IPS-NIHi7 (cell line): ENCODE measurements around the gene HSPA6.
"Not testable (repeated sequence)": the region's sequence is repeated elsewhere in the genome, so short reads cannot be mapped to it uniquely, and the experiment has no call there.

ENCODE experiments used
- DNase-seq: peaks from one replicate; pipeline ENCODE4 v3.0.0; 2012; ENCODE audit warnings: mixed read lengths; ENCODE audit errors: extremely low spot score

Gene HSPA6

DNA sequence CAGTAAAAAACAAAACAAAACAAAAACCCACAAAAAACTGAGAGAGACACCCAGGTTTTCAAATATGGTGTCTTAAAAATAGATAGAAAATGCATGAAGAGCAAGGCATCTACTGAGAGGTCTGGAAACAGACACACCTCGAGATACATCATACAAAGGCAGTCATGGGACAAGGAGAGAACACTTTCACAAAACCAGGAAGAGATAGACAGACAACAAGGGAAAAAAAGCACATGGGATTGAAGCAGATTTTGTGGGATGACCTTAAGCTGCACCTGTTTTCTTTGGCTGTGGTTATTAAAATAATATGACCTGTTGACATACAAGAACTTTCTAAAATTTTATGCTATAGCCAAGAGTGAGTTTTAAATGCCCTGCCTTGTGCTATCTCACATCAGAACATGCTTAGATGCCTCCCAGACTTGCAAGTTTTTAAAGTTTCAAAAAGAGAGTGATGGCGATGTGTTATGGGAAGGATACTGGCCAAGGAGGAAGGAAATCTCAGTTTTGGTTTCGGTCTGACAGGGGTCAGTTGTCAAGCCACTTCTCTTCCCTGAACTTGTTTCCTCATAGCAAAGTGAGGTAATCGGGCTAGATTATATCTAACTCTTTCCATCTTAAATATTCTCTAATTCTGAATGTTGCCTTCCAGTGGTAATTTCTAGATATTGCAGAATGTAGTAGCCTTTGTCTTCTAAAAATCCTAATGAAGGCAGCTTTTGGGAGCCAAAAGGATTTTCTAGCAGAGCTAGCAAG lies 36.8 kb downstream of the HSPA6 start:
- DNase-seq = not testable (repeated sequence)

DNA sequence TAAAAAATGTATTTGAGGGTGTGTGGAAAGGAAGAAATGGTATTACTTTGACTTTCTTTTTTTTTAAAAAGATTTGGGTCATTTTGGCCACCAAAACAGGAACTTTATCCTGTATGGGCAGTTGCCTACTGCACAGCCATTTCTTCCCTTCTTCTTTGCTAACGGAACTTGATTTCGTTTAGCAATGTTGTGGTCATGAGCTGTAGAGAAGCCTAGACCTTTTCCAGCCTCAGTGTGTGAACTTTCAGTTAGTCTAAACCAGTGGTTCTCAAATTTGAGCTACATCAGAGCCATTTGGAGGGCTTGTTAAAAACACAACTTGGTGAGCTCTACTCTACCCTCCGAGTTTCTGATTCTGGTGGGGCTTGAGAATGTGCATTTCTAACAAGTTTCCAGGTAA lies 38.1 kb downstream of the HSPA6 start:
- DNase-seq = not testable (repeated sequence)

DNA sequence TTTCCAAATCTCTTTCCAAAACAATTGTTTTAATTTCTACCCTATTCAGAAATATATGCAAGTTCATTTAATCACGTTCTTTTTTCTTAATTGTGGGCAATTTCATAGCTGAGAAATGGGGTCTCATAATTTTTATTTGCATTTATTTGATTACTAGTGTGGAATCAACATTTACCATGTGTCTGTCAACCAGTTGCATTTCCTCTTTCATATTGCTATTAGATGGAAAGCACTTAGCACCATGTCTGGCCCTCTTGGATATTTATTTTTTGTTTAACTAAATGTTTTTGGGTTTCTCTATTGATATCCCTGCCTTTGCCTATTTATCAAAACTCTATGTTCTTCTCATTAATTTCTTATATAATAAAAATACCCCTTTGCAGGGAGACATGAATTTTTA lies 39.2 kb downstream of the HSPA6 start:
- not testable (repeated sequence) for DNase-seq

DNA sequence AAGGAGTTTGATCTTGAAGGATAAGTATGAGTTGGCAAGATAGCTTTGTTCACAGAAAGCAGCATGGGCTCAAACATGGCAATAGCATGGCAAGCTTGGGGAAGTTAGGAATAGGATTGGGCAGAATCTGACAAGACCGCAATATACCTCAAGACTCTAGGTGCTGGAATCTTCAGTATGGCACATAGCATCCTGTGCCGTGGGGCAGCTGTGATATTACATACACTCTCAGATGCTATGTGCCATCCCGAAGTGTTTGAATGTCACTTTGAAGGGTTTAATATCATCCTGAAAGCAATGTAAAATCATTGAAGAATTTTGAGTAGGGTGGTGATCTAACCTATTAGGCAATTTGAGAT lies 42.2 kb downstream of the HSPA6 start:
- DNase-seq = not testable (repeated sequence)

DNA sequence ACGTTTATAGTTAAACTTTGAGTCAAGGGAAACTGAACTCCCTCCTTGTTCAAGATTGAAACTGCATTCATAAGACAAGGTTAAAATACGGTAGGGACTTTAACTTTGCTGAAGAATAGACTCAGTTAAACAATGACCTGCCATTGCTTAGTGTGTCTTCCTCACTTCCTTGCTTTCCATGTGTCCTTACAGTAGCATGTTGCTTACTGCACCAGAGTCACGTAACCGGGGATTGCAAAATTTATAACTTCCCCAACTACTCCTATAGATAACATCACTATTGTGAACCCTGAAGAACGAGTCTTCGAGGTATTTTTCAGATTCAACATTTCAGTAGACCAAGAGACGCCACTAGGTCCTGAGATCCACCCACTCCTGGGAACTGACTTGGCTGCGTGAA lies 47.4 kb downstream of the HSPA6 start:
- not testable (repeated sequence) for DNase-seq
